Vagina (tissue), 2 donors: ENCODE results near the gene CLIP4. TPM values are rescaled to one million over a fixed set of nuclear protein-coding genes. Genes with fewer than 3 reads are reported as not detected.

Experiments
- DNase-seq, 2 donors: peaks; one replicate each; pipeline ENCODE4 v3.0.0-alpha.2; 2017; ENCODE audit errors: extremely low spot score in 2 of 2
- H3K27ac ChIP-seq: fragments of 200-600 bp; sonication (generic); one replicate; pipeline ENCODE4 v1.5.1; 2019
- H3K27me3 ChIP-seq: fragments of 200-600 bp; sonication (generic); one replicate; pipeline ENCODE4 v1.5.1; 2019
- H3K36me3 ChIP-seq, 2 donors: fragments of 200-600 bp; sonication (generic); one replicate each; pipeline ENCODE4 v1.5.1; 2017 to 2019
- H3K4me1 ChIP-seq: fragments of 200-600 bp; sonication (generic); one replicate; pipeline ENCODE4 v1.5.1; 2019
- H3K4me3 ChIP-seq, 2 donors: fragments of 200-600 bp; sonication (generic); 1 replicate in 1 of 2; 2 replicates in 1 of 2; pipeline ENCODE4 v1.5.1; 2016 to 2019
- H3K9me3 ChIP-seq: fragments of 200-600 bp; sonication (generic); one replicate; pipeline ENCODE4 v1.5.1; 2019
- POLR2A ChIP-seq, 2 donors: fragments of 450-650 bp; IDR thresholded peaks; one replicate each; pipeline ENCODE4 v1.6.1; 2017; ENCODE audit warnings: antibody characterized with exemption in 2 of 2, mild to moderate bottlenecking in 2 of 2, moderate library complexity in 2 of 2
- POLR2AphosphoS5 ChIP-seq, 2 donors: sonication (generic); formaldehyde crosslinking; IDR thresholded peaks; one replicate each; pipeline ENCODE4 v1.9.0; 2017; ENCODE audit warnings: antibody characterized with exemption in 2 of 2, mild to moderate bottlenecking in 2 of 2, low read depth in 1 of 2; ENCODE audit not compliant: insufficient read depth in 1 of 2
- intact Hi-C: fragments of 100-400 bp; cut with DNase I; formaldehyde crosslinking; loops from one replicate; pipeline ENCODE4 v1.15.1; 2023
- total RNA-seq: library from RNA; depleted of rRNA; stranded (reverse); fragments of >200 nt; gene quantifications from one replicate; pipeline ENCODE4 v1.2.3, GENCODE V29; 2016
- TF ChIP-seq, protein P1 (sequence below), 3 experiments: fragments of 450-650 bp in 2 of 3; fragments of 200-600 bp in 1 of 3; sonication (generic) in 1 of 3; IDR thresholded peaks; one replicate each; pipeline ENCODE4 v1.5.1; 2017 to 2019; ENCODE audit warnings: antibody characterized with exemption in 3 of 3, mild to moderate bottlenecking in 2 of 3, moderate library complexity in 2 of 3

CLIP4 gene
- total RNA-seq, 1 donor from 2014 or later = 63.1 TPM

DNA sequence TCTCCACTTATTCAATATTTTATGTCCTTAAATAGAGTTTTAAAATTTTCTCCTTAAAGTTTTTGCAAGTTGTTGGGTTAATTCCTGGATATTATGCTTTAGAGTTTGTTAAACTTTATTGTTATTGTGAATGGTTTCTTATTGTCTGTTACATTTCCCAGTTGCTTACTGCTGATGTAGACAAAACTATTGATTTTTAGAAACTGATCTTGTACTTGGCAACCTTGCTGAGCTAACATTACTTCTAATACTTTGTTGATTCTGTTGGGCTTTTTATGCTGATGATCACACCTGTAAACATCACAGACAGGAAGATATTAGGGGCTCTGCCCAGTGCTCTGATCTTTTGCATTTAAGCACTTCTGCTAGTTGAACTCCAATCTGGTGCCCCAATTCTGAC, 2.8 kb upstream of the CLIP4 start:
- no peaks in the 10 kb centered on the region for H3K27me3 ChIP-seq
- H3K4me3 ChIP-seq = no peak overlapping the region
- no peak for DNase-seq
- H3K9me3 ChIP-seq = no peaks in the 10 kb centered on the region
- H3K4me1 ChIP-seq = peaks cover 23% of the 10 kb centered on the region
- no peak overlapping the region for H3K27ac ChIP-seq
- TF ChIP-seq POLR2A (IDR thresholded peaks at IDR 0.05) (no peak), POLR2AphosphoS5 (IDR thresholded peaks at IDR 0.05; ENCODE audit: insufficient read depth in 1 of 2, low read depth in 1 of 2) (no peak)
- TF ChIP-seq, protein P1, sequence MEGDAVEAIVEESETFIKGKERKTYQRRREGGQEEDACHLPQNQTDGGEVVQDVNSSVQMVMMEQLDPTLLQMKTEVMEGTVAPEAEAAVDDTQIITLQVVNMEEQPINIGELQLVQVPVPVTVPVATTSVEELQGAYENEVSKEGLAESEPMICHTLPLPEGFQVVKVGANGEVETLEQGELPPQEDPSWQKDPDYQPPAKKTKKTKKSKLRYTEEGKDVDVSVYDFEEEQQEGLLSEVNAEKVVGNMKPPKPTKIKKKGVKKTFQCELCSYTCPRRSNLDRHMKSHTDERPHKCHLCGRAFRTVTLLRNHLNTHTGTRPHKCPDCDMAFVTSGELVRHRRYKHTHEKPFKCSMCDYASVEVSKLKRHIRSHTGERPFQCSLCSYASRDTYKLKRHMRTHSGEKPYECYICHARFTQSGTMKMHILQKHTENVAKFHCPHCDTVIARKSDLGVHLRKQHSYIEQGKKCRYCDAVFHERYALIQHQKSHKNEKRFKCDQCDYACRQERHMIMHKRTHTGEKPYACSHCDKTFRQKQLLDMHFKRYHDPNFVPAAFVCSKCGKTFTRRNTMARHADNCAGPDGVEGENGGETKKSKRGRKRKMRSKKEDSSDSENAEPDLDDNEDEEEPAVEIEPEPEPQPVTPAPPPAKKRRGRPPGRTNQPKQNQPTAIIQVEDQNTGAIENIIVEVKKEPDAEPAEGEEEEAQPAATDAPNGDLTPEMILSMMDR (IDR thresholded peaks at IDR 0.05) = no peak
- intact Hi-C loops = no loop called here
- H3K36me3 ChIP-seq = no peaks in the 10 kb centered on the region

DNA sequence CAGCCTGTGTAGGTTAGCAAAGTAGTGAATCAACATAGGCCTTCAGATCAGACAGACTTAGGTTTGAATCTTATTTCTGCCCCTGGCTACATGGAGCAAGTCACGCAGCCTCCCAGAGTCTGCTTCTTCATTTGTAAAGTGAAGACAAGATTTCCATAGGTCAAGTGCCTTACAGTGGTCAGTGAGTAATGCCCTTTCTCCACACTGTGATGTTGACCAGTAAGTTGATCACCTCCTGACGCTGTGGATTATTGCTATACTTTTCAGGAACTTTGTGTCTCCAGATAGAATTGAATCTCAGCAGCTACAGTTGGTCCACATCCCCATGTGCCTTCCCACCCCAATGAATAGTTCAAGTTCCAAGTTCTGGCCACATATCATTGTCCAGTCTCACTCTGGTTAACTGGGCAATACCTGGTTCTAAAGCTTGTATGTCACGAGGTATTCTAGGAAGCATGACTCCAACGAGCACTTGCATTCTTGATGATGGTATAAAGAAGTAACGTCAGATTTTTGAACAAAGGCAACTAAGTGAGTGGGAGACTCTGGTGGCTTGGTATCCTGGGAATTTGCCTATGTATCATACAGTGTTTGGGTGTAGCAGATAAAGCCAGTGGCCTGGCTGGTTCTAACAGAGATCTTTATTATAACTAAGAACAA, 2.1 kb upstream of the CLIP4 start:
- DNase-seq = no peak
- no peaks in the 10 kb centered on the region for H3K36me3 ChIP-seq
- H3K4me1 ChIP-seq = peaks cover 30% of the 10 kb centered on the region
- no peaks in the 10 kb centered on the region for H3K9me3 ChIP-seq
- no peak overlapping the region for H3K4me3 ChIP-seq
- intact Hi-C loops = no loop called here
- H3K27ac ChIP-seq = no peak overlapping the region
- H3K27me3 ChIP-seq = no peaks in the 10 kb centered on the region
- TF ChIP-seq, protein P1 (IDR thresholded peaks at IDR 0.05) = no peak
- TF ChIP-seq POLR2A (IDR thresholded peaks at IDR 0.05) = no peak
- TF ChIP-seq POLR2AphosphoS5 (IDR thresholded peaks at IDR 0.05; ENCODE audit: insufficient read depth in 1 of 2, low read depth in 1 of 2) = no peak

- Histone ChIP-seq H3K4me3 (no peak overlapping the region), H3K27me3 (no peaks in the 10 kb centered on the region), H3K27ac (no peak overlapping the region), H3K4me1 (peaks cover 37% of the 10 kb centered on the region), H3K36me3 (no peaks in the 10 kb centered on the region), H3K9me3 (no peaks in the 10 kb centered on the region)
- no peak for DNase-seq
- intact Hi-C loops = no loop called here
- no peak for TF ChIP-seq POLR2A (IDR thresholded peaks at IDR 0.05)
- TF ChIP-seq, protein P1 (IDR thresholded peaks at IDR 0.05) = no peak
Measured at GRCh38 chr2:29113891-29114321, 1.3 kb upstream of the CLIP4 start.

- Histone ChIP-seq H3K9me3 (no peaks in the 10 kb centered on the region), H3K4me1 (peaks cover 43% of the 10 kb centered on the region), H3K36me3 (no peaks in the 10 kb centered on the region), H3K27me3 (no peaks in the 10 kb centered on the region), H3K27ac (peak overlapping the region; percentile 97), H3K4me3 (peak overlapping the region in 1 of 2 donors; percentile 84)
- TF ChIP-seq POLR2AphosphoS5 (IDR thresholded peaks at IDR 0.05; ENCODE audit: insufficient read depth in 1 of 2, low read depth in 1 of 2) (no peak), POLR2A (IDR thresholded peaks at IDR 0.05) (no peak)
- TF ChIP-seq, protein P1 (IDR thresholded peaks at IDR 0.05) = no peak
- no peak for DNase-seq
- intact Hi-C loops = no loop called here
Measured at GRCh38 chr2:29114586-29114945, 649 bp upstream of the CLIP4 start.
